H7 (cell line): ENCODE data around the gene RETREG3. TPM values are rescaled to one million over a fixed set of nuclear protein-coding genes. Genes with fewer than 3 reads are reported as not detected.
"Not testable (repeated sequence)": the region's sequence is repeated elsewhere in the genome, so short reads cannot be mapped to it uniquely, and the experiment has no call there.

Experiments used
- DNase-seq: peaks from one replicate; pipeline ENCODE4 v3.0.0; 2012
- H3K27me3 ChIP-seq: 2 replicates; pipeline ENCODE4 v1.6.0; 2011; ENCODE audit warnings: mild to moderate bottlenecking, low read length; ENCODE audit not compliant: control insufficient read depth, insufficient read depth
- H3K36me3 ChIP-seq: replicated peaks from 2 replicates; pipeline ENCODE4 v1.5.1; 2011; ENCODE audit warnings: low read length; ENCODE audit not compliant: control insufficient read depth, insufficient read depth
- H3K4me3 ChIP-seq: 2 replicates; pipeline ENCODE4 v1.5.1; 2011; ENCODE audit warnings: low read depth, mild to moderate bottlenecking, control low read depth, low read length, moderate library complexity; ENCODE audit not compliant: insufficient read depth
- total RNA-seq: library from RNA; depleted of rRNA; stranded (reverse); fragments of >200 nt; shearing (Covaris generic); gene quantifications from 2 replicates; pipeline ENCODE4 v1.2.3, GENCODE V29; 2014

The RETREG3 gene
- total RNA-seq, 1 experiment from 2014 or later: 51.7 TPM

GRCh38 chr17:42623732-42624596 is 14.8 kb upstream of the RETREG3 start:
- H3K4me3 ChIP-seq: no peak overlapping the region
- DNase-seq: no peak
- H3K27me3 ChIP-seq: no peaks in the 10 kb centered on the region
- no peaks in the 10 kb centered on the region for H3K36me3 ChIP-seq

- Histone ChIP-seq H3K4me3 (no peak overlapping the region), H3K36me3 (no peaks in the 10 kb centered on the region), H3K27me3 (no peaks in the 10 kb centered on the region)
- no peak for DNase-seq
Measured at GRCh38 chr17:42623271-42623670, 14.1 kb upstream of the RETREG3 start.

- not testable (repeated sequence) for DNase-seq, H3K36me3 ChIP-seq, H3K27me3 ChIP-seq, H3K4me3 ChIP-seq
Measured at GRCh38 chr17:42621987-42622386, 12.8 kb upstream of the RETREG3 start.

GRCh38 chr17:42618442-42619150 is 9.4 kb upstream of the RETREG3 start:
- Histone ChIP-seq H3K27me3 (no peaks in the 10 kb centered on the region), H3K4me3 (no peak overlapping the region), H3K36me3 (peaks cover 16% of the 10 kb centered on the region)
- peak; percentile 86 for DNase-seq

- no peaks in the 10 kb centered on the region for H3K27me3 ChIP-seq
- no peak for DNase-seq
- no peak overlapping the region for H3K4me3 ChIP-seq
- H3K36me3 ChIP-seq: peaks cover 17% of the 10 kb centered on the region
Measured at GRCh38 chr17:42617956-42618431, 8.8 kb upstream of the RETREG3 start.

GRCh38 chr17:42613699-42614295 is 4.6 kb upstream of the RETREG3 start:
- H3K27me3 ChIP-seq: no peaks in the 10 kb centered on the region
- H3K36me3 ChIP-seq: peaks cover 31% of the 10 kb centered on the region
- DNase-seq: no peak
- no peak overlapping the region for H3K4me3 ChIP-seq

GRCh38 chr17:42612013-42612412 is 2.8 kb upstream of the RETREG3 start:
- no peak for DNase-seq
- H3K27me3 ChIP-seq: no peaks in the 10 kb centered on the region
- H3K36me3 ChIP-seq: peaks cover 31% of the 10 kb centered on the region
- no peak overlapping the region for H3K4me3 ChIP-seq

GRCh38 chr17:42609814-42610801 is 934 bp upstream of the RETREG3 start:
- peak; percentile 79 for DNase-seq
- Histone ChIP-seq H3K4me3 (peak overlapping the region; percentile 99), H3K36me3 (peaks cover 26% of the 10 kb centered on the region)
- not testable (repeated sequence) for H3K27me3 ChIP-seq

GRCh38 chr17:42608305-42609181 is 631 bp downstream of the RETREG3 start:
- Histone ChIP-seq H3K36me3 (peaks cover 15% of the 10 kb centered on the region), H3K27me3 (no peaks in the 10 kb centered on the region), H3K4me3 (peak overlapping the region; percentile 97)
- no peak for DNase-seq

- no peak overlapping the region for H3K4me3 ChIP-seq
- H3K36me3 ChIP-seq: peaks cover 12% of the 10 kb centered on the region
- DNase-seq: no peak
- H3K27me3 ChIP-seq: no peaks in the 10 kb centered on the region
Measured at GRCh38 chr17:42607769-42608168, 1.4 kb downstream of the RETREG3 start.

- Histone ChIP-seq H3K4me3 (no peak overlapping the region), H3K27me3 (no peaks in the 10 kb centered on the region), H3K36me3 (no peaks in the 10 kb centered on the region)
- DNase-seq: no peak
Measured at GRCh38 chr17:42603318-42603717, 5.9 kb downstream of the RETREG3 start.

GRCh38 chr17:42598905-42599304 is 10.3 kb downstream of the RETREG3 start:
- Histone ChIP-seq H3K27me3 (no peaks in the 10 kb centered on the region), H3K36me3 (no peaks in the 10 kb centered on the region), H3K4me3 (no peak overlapping the region)
- no peak for DNase-seq

GRCh38 chr17:42596386-42596785 is 12.8 kb downstream of the RETREG3 start:
- no peak overlapping the region for H3K4me3 ChIP-seq
- no peaks in the 10 kb centered on the region for H3K27me3 ChIP-seq
- no peak for DNase-seq
- no peaks in the 10 kb centered on the region for H3K36me3 ChIP-seq
